LNCaP clone FGC (cell line): ENCODE data around the gene FOXC2.

ENCODE experiments used
- DNase-seq: peaks from one replicate; pipeline ENCODE4 v3.0.0-alpha.2; 2011; ENCODE audit warnings: low read depth
- H3K4me3 ChIP-seq: 2 replicates; pipeline ENCODE4 v1.5.1; 2011; ENCODE audit warnings: mild to moderate bottlenecking, low read depth, low read length, control low read depth
- CTCF ChIP-seq: IDR thresholded peaks from 2 replicates; pipeline ENCODE4 v1.5.1; 2012; ENCODE audit warnings: mild to moderate bottlenecking; ENCODE audit not compliant: control insufficient read depth, insufficient read depth; ENCODE audit errors: extremely low read depth

The FOXC2 gene

GRCh38 chr16:86554917-86555703 lies 11.5 kb upstream of the FOXC2 start, which contains the start of gene MTHFSD:
Gene MTHFSD (minus strand): TSS chr16:86555235. CDS start chr16:86555184, 51 bp downstream.
- DNase-seq: peak; percentile 52
- TF ChIP-seq CTCF: no peak
- peak within 1 kb of the TSS; percentile 95 for H3K4me3 ChIP-seq

DNA sequence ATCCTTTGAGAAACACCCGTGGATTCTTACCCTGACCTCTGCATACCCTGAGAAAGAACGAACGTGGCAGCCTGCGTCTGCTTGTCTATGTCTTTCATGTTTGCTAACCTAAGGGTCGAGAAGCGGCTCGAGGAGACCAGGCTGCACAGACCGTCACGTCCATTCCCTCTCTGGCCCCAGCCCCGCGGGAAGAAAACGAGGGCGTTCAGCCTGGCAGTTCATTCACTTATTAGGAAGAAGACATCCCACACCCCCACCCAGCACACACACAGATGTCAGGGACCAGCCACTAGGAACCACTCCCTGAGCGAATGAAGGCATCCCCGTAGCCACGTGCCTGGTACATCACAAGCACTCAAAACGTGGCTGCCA lies 10.9 kb upstream of the FOXC2 start:
- DNase-seq: no peak
- peak overlapping the region; percentile 95 for H3K4me3 ChIP-seq
- no peak for TF ChIP-seq CTCF

GRCh38 chr16:86556576-86556975 lies 10.1 kb upstream of the FOXC2 start:
- TF ChIP-seq CTCF: no peak
- H3K4me3 ChIP-seq: no peak overlapping the region
- DNase-seq: no peak

- TF ChIP-seq CTCF: no peak
- DNase-seq: no peak
- no peak overlapping the region for H3K4me3 ChIP-seq
These were observed 9.0 kb upstream of the FOXC2 start for GRCh38 chr16:86557587-86557986.

DNA sequence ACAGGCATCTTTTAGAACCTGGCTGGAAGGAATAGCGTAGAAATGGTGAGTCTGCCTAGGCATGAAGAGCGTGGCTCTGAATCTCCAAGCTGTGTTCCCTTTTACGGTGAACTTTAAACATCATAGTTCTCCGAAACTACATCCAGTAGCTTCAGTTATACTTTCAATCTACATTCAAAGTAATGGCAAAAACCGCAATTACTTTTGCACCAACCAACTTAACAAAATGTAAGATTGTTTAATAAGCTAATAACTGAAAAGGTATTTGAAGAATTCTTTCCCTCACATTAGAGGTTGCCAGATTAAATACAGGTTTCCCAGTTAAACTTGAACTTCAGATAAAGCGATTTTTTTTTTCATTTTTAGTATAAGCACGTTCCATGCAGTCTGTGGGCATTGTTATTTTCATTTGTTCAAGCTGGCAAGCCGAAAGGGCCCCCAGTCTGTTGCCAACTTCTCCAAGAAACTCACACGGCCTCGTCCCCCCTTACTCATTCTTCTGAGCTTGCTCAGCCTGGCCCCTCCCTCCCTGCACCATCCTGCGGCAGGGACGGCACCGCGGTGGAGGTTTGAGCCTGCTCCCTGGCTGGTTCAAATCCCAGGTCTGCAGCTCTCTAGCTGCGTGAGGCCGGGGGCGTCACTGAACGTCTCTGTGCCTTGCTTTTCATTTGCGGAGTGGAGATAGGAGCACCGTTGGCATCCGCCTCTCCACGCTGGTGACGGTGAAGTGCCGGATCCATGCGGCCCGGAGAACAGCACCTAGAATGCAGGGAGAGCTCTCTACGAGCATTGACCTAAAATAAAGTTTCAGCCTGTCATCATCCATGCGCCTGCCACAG lies 8.1 kb upstream of the FOXC2 start:
- TF ChIP-seq CTCF: no peak
- no peak for DNase-seq
- no peak overlapping the region for H3K4me3 ChIP-seq

DNA sequence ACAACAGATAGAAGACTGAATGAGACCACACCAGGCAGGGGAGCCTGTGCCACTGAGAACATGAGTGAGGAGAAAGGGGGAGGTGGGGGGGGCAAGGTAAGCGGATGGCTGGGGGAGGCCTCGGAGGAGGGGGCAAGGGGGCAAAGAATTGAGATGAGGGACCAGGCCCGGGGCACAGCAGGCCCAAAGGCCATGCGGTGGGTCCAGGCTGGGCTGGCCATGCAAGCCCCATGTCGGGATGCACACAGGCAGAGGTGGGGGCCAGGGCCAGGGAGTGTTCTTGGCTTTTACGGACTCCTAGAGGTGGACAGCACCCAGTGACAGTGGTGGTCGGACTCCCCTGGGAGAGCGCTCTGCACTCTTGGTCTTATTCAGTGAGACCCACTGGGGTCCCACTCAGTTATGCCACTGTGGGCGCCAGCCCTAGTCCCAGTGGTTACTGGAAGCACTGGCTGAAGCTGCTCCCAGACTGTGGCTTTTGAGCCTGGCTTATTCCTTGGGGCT lies 6.8 kb upstream of the FOXC2 start:
- no peak for DNase-seq
- TF ChIP-seq CTCF: no peak
- H3K4me3 ChIP-seq: no peak overlapping the region
